H1 (cell line): ENCODE measurements around the gene MLANA. TPM values are rescaled to one million over a fixed set of nuclear protein-coding genes. Genes with fewer than 3 reads are reported as not detected.

ENCODE experiments used
- CTCF ChIA-PET: fragments of 300-600 bp; sonication (Branson Sonifier 250); formaldehyde crosslinking; loops from one replicate; lab custom pipeline; 2021; ENCODE audit not compliant: partially characterized antibody; lab: Charles Lee
- POLR2A ChIA-PET: fragments of 300-600 bp; sonication (Branson Sonifier 250); formaldehyde crosslinking; loops from one replicate; lab custom pipeline; 2021; ENCODE audit warnings: inconsistent platforms; ENCODE audit not compliant: partially characterized antibody; lab: Charles Lee
- DNase-seq, 2 experiments: peaks; one replicate each; pipeline versions ENCODE4 v3.0.0 to v3.0.0-alpha.2; 2010 to 2022; ENCODE audit warnings: low spot score in 2 of 2, low read depth in 1 of 2, mixed read lengths in 1 of 2
- FAIRE-seq: peaks from 2 replicates; lab custom pipeline; 2011; peaks lifted over from hg19 to GRCh38; lab: Jason Lieb, UNC
- H2AFZ ChIP-seq: 2 replicates; pipeline ENCODE4 v1.8.1; 2012; ENCODE audit warnings: low read length, inconsistent platforms
- H2AK5ac ChIP-seq: 2 replicates; pipeline ENCODE4 v1.6.1; 2013; ENCODE audit warnings: low read depth, low read length
- H2BK120ac ChIP-seq: replicated peaks from 2 replicates; pipeline ENCODE3; 2013; ENCODE audit warnings: low read depth, low read length, inconsistent platforms
- H2BK12ac ChIP-seq: 2 replicates; pipeline ENCODE4 v1.6.1; 2013; ENCODE audit warnings: low read depth, low read length
- H2BK15ac ChIP-seq: 2 replicates; pipeline ENCODE4 v1.6.1; 2013; ENCODE audit warnings: low read length
- H2BK20ac ChIP-seq: 2 replicates; pipeline ENCODE4 v1.6.1; 2013; ENCODE audit warnings: low read length
- H2BK5ac ChIP-seq: 2 replicates; pipeline ENCODE4 v1.6.1; 2013; ENCODE audit warnings: low read depth, low read length
- H3K14ac ChIP-seq: 2 replicates; pipeline ENCODE4 v1.6.1; 2013; ENCODE audit warnings: inconsistent platforms; ENCODE audit not compliant: insufficient read length
- H3K18ac ChIP-seq: 2 replicates; pipeline ENCODE4 v1.6.1; 2013; ENCODE audit warnings: low read length; ENCODE audit errors: extremely low read depth
- H3K23ac ChIP-seq: 2 replicates; pipeline ENCODE4 v1.6.1; 2013; ENCODE audit warnings: inconsistent platforms; ENCODE audit not compliant: insufficient read length
- H3K23me2 ChIP-seq: 2 replicates; pipeline ENCODE4 v1.6.1; 2013; ENCODE audit warnings: low read depth, low read length
- H3K27ac ChIP-seq: 2 replicates; pipeline ENCODE4 v1.6.1; 2011; ENCODE audit warnings: low read depth, low read length, inconsistent platforms
- H3K27me3 ChIP-seq, 4 experiments: replicated peaks in 1 of 4; 1 replicate in 1 of 4; 2 replicates in 3 of 4; pipeline versions ENCODE4 v1.6.1 to v1.8.1; 2011 to 2013; ENCODE audit warnings: low read length in 3 of 4, mild to moderate bottlenecking in 3 of 4, inconsistent platforms in 2 of 4, mixed read lengths in 2 of 4, moderate library complexity in 1 of 4; ENCODE audit not compliant: control insufficient read depth in 3 of 4, insufficient read depth in 3 of 4; ENCODE audit errors: extremely low read depth in 1 of 4
- H3K36me3 ChIP-seq, 4 experiments: 2 replicates each; pipeline versions ENCODE4 v1.6.1 to v1.8.1; 2011 to 2013; ENCODE audit warnings: mild to moderate bottlenecking in 4 of 4, low read length in 3 of 4, moderate library complexity in 2 of 4, control low read depth in 1 of 4, inconsistent platforms in 1 of 4; ENCODE audit not compliant: insufficient read depth in 4 of 4, control insufficient read depth in 2 of 4
- H3K4ac ChIP-seq: replicated peaks from 2 replicates; pipeline ENCODE3; 2013; ENCODE audit warnings: low read length, low read depth, mixed read lengths, inconsistent platforms; ENCODE audit not compliant: insufficient read length
- H3K4me1 ChIP-seq, 4 experiments: replicated peaks in 1 of 4; 1 replicate in 1 of 4; 2 replicates in 3 of 4; pipeline versions ENCODE4 v1.6.1 to v1.8.1; 2011 to 2013; ENCODE audit warnings: low read length in 3 of 4, inconsistent platforms in 2 of 4, mixed read lengths in 1 of 4; ENCODE audit not compliant: insufficient read depth in 4 of 4, control insufficient read depth in 3 of 4
- H3K4me2 ChIP-seq, 2 experiments: 2 replicates each; pipeline versions ENCODE4 v1.6.1 to v1.8.1; 2011 to 2013; ENCODE audit warnings: low read depth in 2 of 2, low read length in 2 of 2, control low read depth in 1 of 2, inconsistent platforms in 1 of 2, mild to moderate bottlenecking in 1 of 2; ENCODE audit not compliant: insufficient read depth in 1 of 2
- H3K4me3 ChIP-seq, 4 experiments: fragments of 200-600, 300-600 bp in 1 of 4; sonication (generic), shearing (Covaris generic), sonication (Bioruptor Twin) in 1 of 4; 2 replicates each; pipeline versions ENCODE4 v1.5.1 to v1.8.1; 2011 to 2016; ENCODE audit warnings: low read length in 4 of 4, low read depth in 3 of 4, control low read depth in 2 of 4, inconsistent platforms in 2 of 4, mild to moderate bottlenecking in 2 of 4, mixed read lengths in 1 of 4, moderate library complexity in 1 of 4; ENCODE audit not compliant: insufficient read depth in 2 of 4; ENCODE audit errors: extremely low read depth in 1 of 4
- H3K56ac ChIP-seq: replicated peaks from 2 replicates; pipeline ENCODE3; 2013; ENCODE audit warnings: low read depth, mild to moderate bottlenecking, mixed read lengths, low read length, inconsistent platforms; ENCODE audit not compliant: insufficient read length
- H3K79me1 ChIP-seq: 2 replicates; pipeline ENCODE4 v1.6.1; 2013; ENCODE audit warnings: low read depth, low read length, control low read depth
- H3K79me2 ChIP-seq, 2 experiments: 2 replicates each; pipeline versions ENCODE4 v1.6.1 to v1.8.1; 2012 to 2013; ENCODE audit warnings: low read length in 2 of 2, mild to moderate bottlenecking in 2 of 2, inconsistent platforms in 1 of 2; ENCODE audit not compliant: insufficient read depth in 2 of 2, control insufficient read depth in 1 of 2
- H3K9ac ChIP-seq, 4 experiments: replicated peaks in 1 of 4; 1 replicate in 1 of 4; 2 replicates in 3 of 4; pipeline versions ENCODE4 v1.6.1 to v1.8.1; 2011 to 2013; ENCODE audit warnings: low read depth in 3 of 4, low read length in 3 of 4, control low read depth in 2 of 4, mild to moderate bottlenecking in 2 of 4, moderate library complexity in 2 of 4, inconsistent platforms in 1 of 4; ENCODE audit errors: extremely low read depth in 1 of 4
- H3K9me3 ChIP-seq, 2 experiments: 2 replicates each; pipeline versions ENCODE4 v1.6.1 to v1.8.1; 2012 to 2013; ENCODE audit warnings: mild to moderate bottlenecking in 2 of 2, moderate library complexity in 2 of 2, control low read depth in 1 of 2, inconsistent platforms in 1 of 2, low read depth in 1 of 2, low read length in 1 of 2, mixed read lengths in 1 of 2; ENCODE audit not compliant: insufficient read depth in 2 of 2
- H4K20me1 ChIP-seq, 2 experiments: replicated peaks in 1 of 2; 2 replicates each; pipeline versions ENCODE3 to v1.8.1; 2011 to 2013; ENCODE audit warnings: inconsistent platforms in 2 of 2, low read length in 2 of 2, mild to moderate bottlenecking in 1 of 2; ENCODE audit not compliant: insufficient read depth in 2 of 2, control insufficient read depth in 1 of 2
- H4K5ac ChIP-seq: 2 replicates; pipeline ENCODE4 v1.6.1; 2013; ENCODE audit warnings: low read length, low read depth, mixed read lengths, inconsistent platforms; ENCODE audit not compliant: insufficient read length
- H4K8ac ChIP-seq: 2 replicates; pipeline ENCODE4 v1.8.0; 2013; ENCODE audit warnings: mild to moderate bottlenecking, moderate library complexity, low read length, inconsistent platforms; ENCODE audit not compliant: insufficient read depth; ENCODE audit errors: extremely low read depth
- H4K91ac ChIP-seq: replicated peaks from 2 replicates; pipeline ENCODE3; 2013; ENCODE audit warnings: low read length, mixed read lengths, inconsistent platforms; ENCODE audit not compliant: insufficient read length
- ASH2L ChIP-seq: fragments of 200-600, 300-600 bp; sonication (generic); IDR thresholded peaks from one replicate; pipeline ENCODE4 v1.7.1; 2017; ENCODE audit warnings: low read length
- ATF3 ChIP-seq: IDR thresholded peaks from 2 replicates; pipeline ENCODE4 v1.6.1; 2011; ENCODE audit warnings: low read depth, mild to moderate bottlenecking, low read length; ENCODE audit not compliant: insufficient read depth
- BACH1 ChIP-seq: IDR thresholded peaks from 2 replicates; pipeline ENCODE4 v1.6.1; 2012; ENCODE audit warnings: low read length, improper control_type of control experiment
- BCL11A ChIP-seq, 2 experiments: IDR thresholded peaks; one replicate each; pipeline ENCODE4 v1.6.1; 2011; ENCODE audit warnings: low read depth in 2 of 2, low read length in 2 of 2, mild to moderate bottlenecking in 2 of 2
- BRCA1 ChIP-seq: IDR thresholded peaks from 2 replicates; pipeline ENCODE4 v1.6.1; 2012; ENCODE audit warnings: low read depth, low read length, improper control_type of control experiment
- HDAC6 ChIP-seq: IDR thresholded peaks from one replicate; pipeline ENCODE4 v1.7.1; 2012; ENCODE audit warnings: low read depth, mild to moderate bottlenecking, inconsistent platforms, low read length, moderate library complexity
- POLR2AphosphoS5 ChIP-seq: IDR thresholded peaks from 2 replicates; pipeline ENCODE4 v1.6.1; 2011; ENCODE audit warnings: low read depth, low read length
- POU5F1 ChIP-seq: IDR thresholded peaks from 2 replicates; pipeline ENCODE4 v1.6.1; 2011; ENCODE audit warnings: low read depth, mild to moderate bottlenecking, low read length, moderate library complexity
- RAD21 ChIP-seq, 2 experiments: IDR thresholded peaks in 1 of 2; conservative IDR thresholded peaks in 1 of 2; 2 replicates each; pipeline ENCODE4 v1.6.1; 2011; ENCODE audit warnings: low read depth in 2 of 2, low read length in 2 of 2, improper control_type of control experiment in 1 of 2, inconsistent platforms in 1 of 2, mild to moderate bottlenecking in 1 of 2, moderate library complexity in 1 of 2
- SUZ12 ChIP-seq: fragments of 200-600 bp; sonication (generic); IDR thresholded peaks from 2 replicates; pipeline ENCODE4 v1.6.1; 2012; ENCODE audit warnings: mild to moderate bottlenecking, inconsistent platforms, low read length, moderate library complexity, mixed read lengths
- WGBS, 2 experiments: shearing (Covaris generic) in 1 of 2; methylation state at CpG; one replicate each; pipeline versions ENCODE4 v1.1.6 to v1.1.7; 2013 to 2015; ENCODE audit warnings: low lambda C conversion rate in 2 of 2, mixed read lengths in 2 of 2, inconsistent platforms in 1 of 2, low coverage in 1 of 2, missing lambda C conversion rate in 1 of 2; ENCODE audit not compliant: insufficient replicate concordance in 2 of 2, insufficient coverage in 1 of 2, insufficient read length in 1 of 2; ENCODE audit errors: extremely low coverage in 1 of 2, missing lambda C conversion rate in 1 of 2; 5-methylcytosine and 5-hydroxymethylcytosine counted together
- polyA plus RNA-seq, 7 experiments: library from polyadenylated mRNA; depleted of rRNA in 3 of 7; stranded (reverse) in 5 of 7; unstranded in 2 of 7; fragments of >200 nt in 5 of 7; fragments of 200-250 nt in 2 of 7; gene quantifications; 1 replicate in 5 of 7; 2 replicates in 1 of 7; 4 replicates in 1 of 7; pipeline versions ENCODE4 v1.2.1 to v1.2.3, GENCODE V29; 2011 to 2013; ENCODE audit warnings: missing spikeins in 2 of 7, mixed read lengths in 2 of 7
- total RNA-seq: library from RNA; stranded (reverse); fragmentation: NEBNext Ultra II Directional; extraction: Animal tissue kit (Norgen Biotek cat#: 25700); gene quantifications from 2 replicates; pipeline ENCODE4 v1.2.1, GENCODE V29; 2021

The MLANA gene
- total and polyA plus RNA-seq, 2 of the 8 experiments (the other 6 are each of a cell fraction or from before 2014, with no cell fraction given), result not detected

DNA sequence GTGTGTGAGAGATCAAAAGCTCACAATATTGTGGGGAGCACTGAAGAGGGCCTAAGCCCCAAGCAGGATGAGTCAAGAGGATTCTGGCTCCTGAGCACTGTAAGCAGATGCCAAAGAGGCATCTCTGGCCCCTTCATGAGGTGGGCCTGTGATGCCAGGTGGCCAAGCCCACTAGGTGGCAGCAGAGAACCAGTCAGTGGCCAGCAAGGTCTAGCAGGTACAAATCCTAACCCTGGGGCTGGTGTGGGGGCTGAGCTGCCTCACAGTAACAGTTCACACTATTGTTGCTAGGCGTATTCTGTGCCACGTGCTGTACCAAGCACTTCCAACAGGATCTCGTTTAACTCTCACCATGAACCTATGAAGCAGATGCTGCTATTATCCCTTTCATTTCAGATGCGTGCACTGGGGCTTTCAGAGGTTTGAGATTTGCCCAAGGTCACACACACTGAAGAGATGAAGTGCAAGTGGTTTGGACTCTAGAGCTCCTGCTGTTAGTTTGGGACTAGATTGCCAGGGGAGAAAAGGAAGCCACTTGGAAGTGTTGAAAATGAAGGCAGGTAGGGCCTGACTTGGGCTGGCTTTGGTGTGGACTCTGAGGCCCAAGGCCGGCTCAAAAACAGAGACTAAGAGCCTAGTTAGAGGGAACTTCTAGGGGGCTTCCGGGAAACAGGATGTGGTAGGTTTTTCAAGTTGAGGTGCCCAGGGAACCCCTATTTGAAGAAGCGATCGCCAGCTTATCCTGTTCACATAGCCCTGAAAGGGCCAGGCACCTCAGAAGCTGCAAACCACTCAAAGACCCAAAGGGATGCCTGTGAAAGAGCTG, 4.4 kb upstream of the MLANA start:
- Histone ChIP-seq H3K9me3 (no peaks in the 10 kb centered on the region), H3K4me2 (no peak overlapping the region), H3K56ac (no peak overlapping the region), H2AK5ac (no peak overlapping the region), H3K23ac (no peak overlapping the region), H2AFZ (peak overlapping the region; percentile 96), H3K23me2 (no peaks in the 10 kb centered on the region), H4K8ac (0 out of 2 replicates have a peak overlapping the region, but pooled peaks have one; percentile 46), H4K91ac (no peak overlapping the region), H3K4ac (no peak overlapping the region), H4K20me1 (no peaks in the 10 kb centered on the region), H3K27me3 (no peaks in the 10 kb centered on the region), H2BK12ac (peak overlapping the region; percentile 20; the same call in 1 of the 2 replicates), H2BK5ac (no peak overlapping the region), H3K4me3 (no peak overlapping the region), H2BK120ac (no peak overlapping the region), H3K36me3 (no peaks in the 10 kb centered on the region), H3K79me1 (no peaks in the 10 kb centered on the region), H3K18ac (0 out of 2 replicates have a peak overlapping the region, but pooled peaks have one; percentile 5), H3K9ac (no peak overlapping the region), H2BK15ac (no peak overlapping the region), H4K5ac (no peak overlapping the region), H3K79me2 (no peaks in the 10 kb centered on the region), H3K14ac (no peak overlapping the region), H3K4me1 (no peaks in the 10 kb centered on the region), H3K27ac (no peak overlapping the region), H2BK20ac (no peak overlapping the region)
- ChIA-PET CTCF (interaction anchor here (0.6 to 6.2 kb wide), 53 partner anchors 9 to 529 kb away, joined by 3 to 120 read pairs (median 4); partner anchors contain the start of genes ERMP1 and RANBP6), POLR2A (interaction anchor here (1.1 to 1.2 kb wide), 3 partner anchors 9 to 133 kb away, joined by 3 read pairs; no protein-coding TSS in a partner anchor)
- DNase-seq (peak; percentile 79 to 94), FAIRE-seq (no peak)
- 64% methylated on average over 8 of the region's 8 CpGs; no CpG with 5 or more reads in 1 of the 2 experiments for WGBS, 2 experiments
- no peak for TF ChIP-seq HDAC6
- TF ChIP-seq POU5F1, result no peak
- no peak for TF ChIP-seq SUZ12
- TF ChIP-seq ASH2L, result no peak
- TF ChIP-seq ATF3, result no peak
- TF ChIP-seq BRCA1, result no peak
- TF ChIP-seq RAD21 (IDR thresholded peaks at IDR 0.05 in 1 of 2, conservative IDR thresholded peaks at IDR 0.05 in 1 of 2; ENCODE audit: low read depth in 2 of 2, low read length in 2 of 2), result peak; percentile 96 to 97
- peak; percentile 68; the same call in 1 of the 2 replicates for TF ChIP-seq BACH1
- TF ChIP-seq BCL11A (IDR thresholded peaks at IDR 0.05; ENCODE audit: low read depth in 2 of 2, low read length in 2 of 2), result no peak
- TF ChIP-seq POLR2AphosphoS5, result no peak
